KMS-11 (cell line): ENCODE results near the gene IZUMO1R.

Experiments
- H2AFZ ChIP-seq: fragments of 200-600 bp; sonication (generic); 2 replicates; pipeline ENCODE4 v1.6.1; 2016; ENCODE audit warnings: antibody characterized with exemption, mixed run types, low read depth
- H3K27ac ChIP-seq: fragments of 200-600 bp; sonication (generic); 2 replicates; pipeline ENCODE4 v1.6.1; 2016; ENCODE audit warnings: mild to moderate bottlenecking, mixed run types
- H3K27me3 ChIP-seq: fragments of 200-600 bp; sonication (generic); 2 replicates; pipeline ENCODE4 v1.6.1; 2017; ENCODE audit warnings: mild to moderate bottlenecking, low read depth, mixed run types, moderate library complexity; ENCODE audit not compliant: insufficient read depth
- H3K36me3 ChIP-seq: fragments of 200-600 bp; sonication (generic); 2 replicates; pipeline ENCODE4 v1.6.1; 2017; ENCODE audit warnings: mild to moderate bottlenecking, mixed run types; ENCODE audit not compliant: insufficient read depth
- H3K4me1 ChIP-seq: fragments of 200-600 bp; sonication (generic); 2 replicates; pipeline ENCODE4 v1.6.1; 2016; ENCODE audit warnings: mild to moderate bottlenecking, low read depth, mixed run types; ENCODE audit not compliant: poor library complexity, severe bottlenecking
- H3K4me2 ChIP-seq: fragments of 200-600 bp; sonication (generic); 2 replicates; pipeline ENCODE4 v1.7.0; 2016; ENCODE audit warnings: mild to moderate bottlenecking, mixed run types
- H3K4me3 ChIP-seq: fragments of 200-600 bp; sonication (generic); IDR thresholded peaks from 2 replicates; pipeline ENCODE4 v1.6.1; 2017; ENCODE audit warnings: low read depth, low read length, mixed read lengths; ENCODE audit not compliant: insufficient read depth
- H3K79me2 ChIP-seq: fragments of 200-600 bp; sonication (generic); 2 replicates; pipeline ENCODE4 v1.6.1; 2016; ENCODE audit warnings: low read depth, mixed run types; ENCODE audit not compliant: insufficient read depth
- H3K9ac ChIP-seq: fragments of 200-600 bp; sonication (generic); 2 replicates; pipeline ENCODE4 v1.6.1; 2016; ENCODE audit warnings: mild to moderate bottlenecking, mixed run types
- H4K20me1 ChIP-seq: fragments of 200-600 bp; sonication (generic); 2 replicates; pipeline ENCODE4 v1.6.1; 2016; ENCODE audit warnings: mild to moderate bottlenecking, mixed run types; ENCODE audit not compliant: insufficient read depth
- TF ChIP-seq, protein P1 (sequence below): fragments of 200-600 bp; sonication (generic); conservative IDR thresholded peaks from 2 replicates; pipeline ENCODE4 v1.6.1; 2017; ENCODE audit warnings: low read depth, mild to moderate bottlenecking, antibody characterized with exemption, low read length, moderate library complexity, mixed read lengths

Gene IZUMO1R

DNA sequence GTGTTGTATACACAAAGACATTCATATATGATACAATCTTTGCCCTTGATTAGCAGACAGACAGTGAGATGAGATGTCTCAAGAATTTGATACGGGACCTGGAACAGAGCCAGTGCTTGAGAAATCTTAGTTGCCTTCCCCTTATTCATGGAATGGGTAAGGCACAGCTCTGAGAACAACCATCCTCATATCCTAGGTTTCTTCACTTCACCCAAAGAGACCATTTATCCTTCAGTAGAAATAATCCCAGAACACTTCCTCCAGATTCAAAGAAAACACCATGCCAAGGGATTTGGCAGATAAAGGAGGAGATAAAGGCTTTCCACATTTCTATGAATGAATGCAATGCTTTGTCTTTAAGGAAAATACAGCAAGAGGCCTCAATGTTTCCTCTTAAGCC lies 8.8 kb upstream of the IZUMO1R start:
- H3K4me1 ChIP-seq, result no peaks in the 10 kb centered on the region
- H2AFZ ChIP-seq, result no peak overlapping the region
- H3K36me3 ChIP-seq, result no peaks in the 10 kb centered on the region
- no peaks in the 10 kb centered on the region for H3K79me2 ChIP-seq
- H3K4me3 ChIP-seq, result no peak overlapping the region
- no peak overlapping the region for H3K27ac ChIP-seq
- no peak overlapping the region for H3K9ac ChIP-seq
- no peaks in the 10 kb centered on the region for H3K27me3 ChIP-seq
- H3K4me2 ChIP-seq, result no peak overlapping the region
- TF ChIP-seq, protein P1, sequence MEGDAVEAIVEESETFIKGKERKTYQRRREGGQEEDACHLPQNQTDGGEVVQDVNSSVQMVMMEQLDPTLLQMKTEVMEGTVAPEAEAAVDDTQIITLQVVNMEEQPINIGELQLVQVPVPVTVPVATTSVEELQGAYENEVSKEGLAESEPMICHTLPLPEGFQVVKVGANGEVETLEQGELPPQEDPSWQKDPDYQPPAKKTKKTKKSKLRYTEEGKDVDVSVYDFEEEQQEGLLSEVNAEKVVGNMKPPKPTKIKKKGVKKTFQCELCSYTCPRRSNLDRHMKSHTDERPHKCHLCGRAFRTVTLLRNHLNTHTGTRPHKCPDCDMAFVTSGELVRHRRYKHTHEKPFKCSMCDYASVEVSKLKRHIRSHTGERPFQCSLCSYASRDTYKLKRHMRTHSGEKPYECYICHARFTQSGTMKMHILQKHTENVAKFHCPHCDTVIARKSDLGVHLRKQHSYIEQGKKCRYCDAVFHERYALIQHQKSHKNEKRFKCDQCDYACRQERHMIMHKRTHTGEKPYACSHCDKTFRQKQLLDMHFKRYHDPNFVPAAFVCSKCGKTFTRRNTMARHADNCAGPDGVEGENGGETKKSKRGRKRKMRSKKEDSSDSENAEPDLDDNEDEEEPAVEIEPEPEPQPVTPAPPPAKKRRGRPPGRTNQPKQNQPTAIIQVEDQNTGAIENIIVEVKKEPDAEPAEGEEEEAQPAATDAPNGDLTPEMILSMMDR, result no peak
- no peaks in the 10 kb centered on the region for H4K20me1 ChIP-seq

DNA sequence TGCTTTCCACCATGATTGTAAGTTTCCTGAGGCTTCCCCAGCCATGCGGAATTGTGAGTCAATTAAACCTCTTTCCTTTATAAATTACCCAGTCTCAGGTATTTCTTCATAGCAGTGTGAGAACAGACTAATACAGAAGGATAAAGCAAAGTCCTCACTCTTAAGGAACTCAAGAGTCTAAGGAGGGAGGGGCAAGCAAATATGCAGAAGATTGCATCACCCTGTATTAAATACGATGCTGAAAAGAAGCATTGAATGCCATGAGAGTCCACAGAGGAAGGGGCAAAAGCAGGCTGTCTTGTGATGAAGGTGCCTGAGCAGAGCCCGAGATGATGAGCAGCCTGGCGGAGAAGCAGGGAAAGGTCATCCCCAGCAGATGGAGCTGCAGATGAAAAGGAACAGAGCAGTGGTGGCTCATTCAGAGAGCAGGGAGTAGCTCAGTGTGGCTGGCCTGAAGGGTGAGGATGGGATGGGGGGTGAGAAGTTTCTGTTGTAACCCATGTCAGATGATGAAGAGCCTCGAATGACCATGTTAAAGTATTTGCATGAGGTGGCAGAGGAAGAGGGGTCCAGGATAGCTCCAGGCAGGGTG lies 6.3 kb upstream of the IZUMO1R start:
- Histone ChIP-seq H2AFZ (no peak overlapping the region), H4K20me1 (no peaks in the 10 kb centered on the region), H3K9ac (no peak overlapping the region), H3K79me2 (no peaks in the 10 kb centered on the region), H3K4me2 (no peak overlapping the region), H3K27ac (no peak overlapping the region), H3K4me1 (no peaks in the 10 kb centered on the region), H3K4me3 (no peak overlapping the region), H3K36me3 (no peaks in the 10 kb centered on the region), H3K27me3 (no peaks in the 10 kb centered on the region)
- TF ChIP-seq, protein P1, result no peak

DNA sequence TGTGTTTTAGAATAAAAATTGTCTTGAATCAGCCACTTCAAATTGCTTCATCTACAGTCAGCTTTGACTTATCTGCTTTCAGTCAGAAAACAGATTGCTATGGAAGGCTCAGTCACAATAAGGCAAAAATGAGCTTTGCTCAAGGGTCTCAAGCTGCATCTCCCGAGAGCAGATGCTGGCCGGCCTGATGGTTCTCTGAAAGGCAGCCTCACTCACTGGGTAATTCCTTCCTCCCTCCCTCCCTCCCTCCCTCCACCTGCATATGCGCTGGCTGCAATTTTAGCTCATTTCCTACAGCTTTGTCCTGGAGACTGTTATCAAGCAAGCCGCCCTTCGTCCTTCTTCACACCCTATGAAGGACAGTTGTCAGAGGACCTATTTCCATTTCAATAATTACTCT lies 1.6 kb upstream of the IZUMO1R start:
- H2AFZ ChIP-seq, result no peak overlapping the region

DNA sequence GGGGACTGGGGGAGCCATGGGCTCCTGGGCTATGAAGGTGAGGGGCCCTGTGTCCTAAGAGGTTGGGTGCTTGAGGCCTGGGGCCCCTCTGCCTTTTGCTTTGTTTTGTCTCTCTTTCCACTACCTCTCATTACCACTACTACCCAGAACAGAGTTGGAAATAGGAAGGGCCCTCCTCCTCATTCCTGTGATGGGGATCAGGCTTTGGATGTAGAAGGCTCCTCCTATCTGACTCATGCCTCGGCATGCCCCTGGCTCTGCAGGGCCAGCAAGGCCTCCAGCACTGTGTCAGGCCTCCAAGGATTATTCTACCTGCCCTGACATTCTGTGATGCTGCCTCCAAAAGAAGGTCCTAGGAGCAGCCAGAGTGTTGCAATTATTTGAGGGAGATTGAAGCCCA lies 766 bp downstream of the IZUMO1R start:
- H2AFZ ChIP-seq, result no peak overlapping the region

More for the DNA sequence above, 1.6 kb upstream of the IZUMO1R start:
- Histone ChIP-seq H3K9ac (no peak overlapping the region), H3K27me3 (no peaks in the 10 kb centered on the region), H3K36me3 (no peaks in the 10 kb centered on the region), H3K4me1 (no peaks in the 10 kb centered on the region), H3K27ac (no peak overlapping the region), H3K79me2 (no peaks in the 10 kb centered on the region), H3K4me3 (no peak overlapping the region), H3K4me2 (no peak overlapping the region), H4K20me1 (no peaks in the 10 kb centered on the region)
- TF ChIP-seq, protein P1, result no peak

More for the DNA sequence above, 766 bp downstream of the IZUMO1R start:
- Histone ChIP-seq H3K79me2 (no peaks in the 10 kb centered on the region), H3K36me3 (no peaks in the 10 kb centered on the region), H3K4me3 (no peak overlapping the region), H3K4me2 (no peak overlapping the region), H3K9ac (no peak overlapping the region), H4K20me1 (no peaks in the 10 kb centered on the region), H3K4me1 (no peaks in the 10 kb centered on the region), H3K27ac (no peak overlapping the region), H3K27me3 (no peaks in the 10 kb centered on the region)
- TF ChIP-seq, protein P1, result no peak
